Activated naive CD4-positive, alpha-beta T cell treated with anti-CD3 and anti-CD28 coated beads, Interleukin-2, amount 50 U/mL, for 16 hours (primary cell): Measurements from ENCODE around the gene ASAP2.
A peak's percentile ranks its signal among the peaks of the same experiment; 100 is the strongest.

Source experiments
- DNase-seq: peaks from one replicate; pipeline ENCODE4 v3.0.0-alpha.2; 2020

ASAP2 gene

GRCh38 chr2:9205963-9206948, at the start of gene ASAP2:
ASAP2 (plus strand) TSS chr2:9206812; CDS start chr2:9207105, 293 bp downstream.
- peak; percentile 37 for DNase-seq

GRCh38 chr2:9158786-9159779, 47.5 kb upstream of the ASAP2 start:
- no peak for DNase-seq

GRCh38 chr2:9160732-9161131, 45.9 kb upstream of the ASAP2 start:
- DNase-seq, result no peak

- no peak for DNase-seq
These were observed 43.8 kb upstream of the ASAP2 start for GRCh38 chr2:9162841-9163240.

GRCh38 chr2:9163306-9164111, 43.1 kb upstream of the ASAP2 start:
- DNase-seq, result no peak

GRCh38 chr2:9164112-9164608, 42.5 kb upstream of the ASAP2 start:
- no peak for DNase-seq

GRCh38 chr2:9165625-9166024, 41.0 kb upstream of the ASAP2 start:
- no peak for DNase-seq

- DNase-seq, result no peak
These were observed 39.8 kb upstream of the ASAP2 start for GRCh38 chr2:9166579-9167377.

GRCh38 chr2:9167718-9168657, 38.6 kb upstream of the ASAP2 start:
- no peak for DNase-seq

- no peak for DNase-seq
These were observed 37.8 kb upstream of the ASAP2 start for GRCh38 chr2:9168821-9169221.

- DNase-seq, result no peak
These were observed 37.1 kb upstream of the ASAP2 start for GRCh38 chr2:9169349-9170107.

- DNase-seq, result no peak
These were observed 36.0 kb upstream of the ASAP2 start for GRCh38 chr2:9170458-9171130.

- no peak for DNase-seq
These were observed 31.7 kb upstream of the ASAP2 start for GRCh38 chr2:9174771-9175437.

GRCh38 chr2:9178110-9178903, 28.3 kb upstream of the ASAP2 start:
- no peak for DNase-seq

- DNase-seq, result no peak
These were observed 27.6 kb upstream of the ASAP2 start for GRCh38 chr2:9178904-9179571.

- DNase-seq, result no peak
These were observed 26.9 kb upstream of the ASAP2 start for GRCh38 chr2:9179572-9180201.
